Activated CD4-positive, alpha-beta T cell treated with anti-CD3 and anti-CD28 coated beads, Interleukin-2, amount 10 ng/mL, durations not matched to agents 7 days and 5 days (primary cell): ENCODE data around the gene ADCY4. TPM values are rescaled to one million over a fixed set of nuclear protein-coding genes. Genes with fewer than 3 reads are reported as not detected.

Experiments
- CTCF ChIA-PET: fragments of 350-600 bp; sonication (Branson Sonifier 250); formaldehyde crosslinking; loops from one replicate; lab custom pipeline; 2021; ENCODE audit warnings: antibody characterized with exemption; lab: Charles Lee
- POLR2A ChIA-PET: fragments of 350-600 bp; sonication (Branson Sonifier 250); formaldehyde crosslinking; loops from one replicate; lab custom pipeline; 2021; ENCODE audit warnings: antibody characterized with exemption; lab: Charles Lee
- DNase-seq: peaks from one replicate; pipeline ENCODE4 v3.0.0-alpha.2; 2020
- H3K27ac Mint-ChIP-seq: one replicate; pipeline ENCODE4 v1.8.0; 2021; ENCODE audit warnings: mild to moderate bottlenecking, moderate library complexity, mixed read lengths
- H3K27me3 Mint-ChIP-seq: one replicate; pipeline ENCODE4 v1.8.0; 2021; ENCODE audit warnings: mixed read lengths
- H3K36me3 Mint-ChIP-seq: one replicate; pipeline ENCODE4 v1.8.0; 2021; ENCODE audit warnings: low read depth, mixed read lengths
- H3K4me1 Mint-ChIP-seq: one replicate; pipeline ENCODE4 v1.8.0; 2021; ENCODE audit warnings: mixed read lengths
- H3K4me3 Mint-ChIP-seq: one replicate; pipeline ENCODE4 v1.8.0; 2021; ENCODE audit warnings: mild to moderate bottlenecking, moderate library complexity, mixed read lengths
- H3K9me3 Mint-ChIP-seq: one replicate; pipeline ENCODE4 v1.8.0; 2021; ENCODE audit warnings: mixed read lengths
- total RNA-seq, 2 experiments: library from RNA; stranded (reverse); gene quantifications; one replicate each; pipeline ENCODE4 v1.2.3, GENCODE V29; 2021

Gene ADCY4
- total RNA-seq, 2 experiments from 2014 or later, result 4.1 to 5.3 TPM

GRCh38 chr14:24321212-24321975 lies 13.5 kb downstream of the ADCY4 start:
- POLR2A ChIA-PET, result no interaction called here
- no peak for DNase-seq
- H3K27ac Mint-ChIP-seq, result no peak overlapping the region
- H3K4me1 Mint-ChIP-seq, result peaks cover 10% of the 10 kb centered on the region
- H3K36me3 Mint-ChIP-seq, result peaks cover 1% of the 10 kb centered on the region
- no peaks in the 10 kb centered on the region for H3K9me3 Mint-ChIP-seq
- H3K27me3 Mint-ChIP-seq, result peaks cover 14% of the 10 kb centered on the region
- H3K4me3 Mint-ChIP-seq, result no peak overlapping the region
- CTCF ChIA-PET, result interaction anchor here (0.6 to 13.5 kb wide), 6 partner anchors 8 to 110 kb away, joined by 3 to 136 read pairs (median 4); partner anchors contain the start of genes CIDEB, LTB4R and LTB4R2

GRCh38 chr14:24317141-24317928 lies 17.5 kb downstream of the ADCY4 start:
- peaks cover 23% of the 10 kb centered on the region for H3K36me3 Mint-ChIP-seq
- H3K4me3 Mint-ChIP-seq, result no peak overlapping the region
- no peak for DNase-seq
- no peak overlapping the region for H3K27ac Mint-ChIP-seq
- ChIA-PET CTCF (interaction anchor here (0.6 to 3.5 kb wide), 14 partner anchors 8 to 117 kb away, joined by 3 to 16 read pairs (median 4); partner anchors contain the start of genes CIDEB, LTB4R2, MDP1 and RIPK3), POLR2A (no interaction called here)
- H3K9me3 Mint-ChIP-seq, result no peaks in the 10 kb centered on the region
- H3K27me3 Mint-ChIP-seq, result peaks cover 8% of the 10 kb centered on the region
- peaks cover 43% of the 10 kb centered on the region for H3K4me1 Mint-ChIP-seq

GRCh38 chr14:24316597-24316950 lies 18.3 kb downstream of the ADCY4 start:
- no peak for DNase-seq
- Mint-ChIP-seq H3K4me1 (peaks cover 51% of the 10 kb centered on the region), H3K27me3 (peaks cover 8% of the 10 kb centered on the region), H3K27ac (no peak overlapping the region), H3K9me3 (no peaks in the 10 kb centered on the region), H3K36me3 (peaks cover 27% of the 10 kb centered on the region), H3K4me3 (no peak overlapping the region)
- CTCF ChIA-PET, result interaction anchor here (0.6 to 1.3 kb wide), 4 partner anchors 9 to 118 kb away, joined by 3 to 9 read pairs (median 4); partner anchors contain the start of gene CIDEB
- POLR2A ChIA-PET, result no interaction called here

- CTCF ChIA-PET, result interaction anchor here (0.7 to 1.3 kb wide), 4 partner anchors 8 to 26 kb away, joined by 3 to 9 read pairs (median 4); partner anchors contain the start of gene CIDEB
- POLR2A ChIA-PET, result no interaction called here
- DNase-seq, result no peak
- Mint-ChIP-seq H3K4me1 (peaks cover 55% of the 10 kb centered on the region), H3K4me3 (no peak overlapping the region), H3K9me3 (no peaks in the 10 kb centered on the region), H3K27ac (no peak overlapping the region), H3K27me3 (peaks cover 8% of the 10 kb centered on the region), H3K36me3 (peaks cover 27% of the 10 kb centered on the region)
These were observed 18.9 kb downstream of the ADCY4 start for GRCh38 chr14:24315807-24316596.

- Mint-ChIP-seq H3K36me3 (peaks cover 28% of the 10 kb centered on the region), H3K27ac (peak overlapping the region; percentile 66), H3K9me3 (no peaks in the 10 kb centered on the region), H3K27me3 (peaks cover 7% of the 10 kb centered on the region), H3K4me1 (peaks cover 58% of the 10 kb centered on the region), H3K4me3 (no peak overlapping the region)
- ChIA-PET POLR2A (no interaction called here), CTCF (interaction anchor here (0.7 to 1.1 kb wide), 2 partner anchors 22 to 25 kb away, joined by 3 read pairs; no protein-coding TSS in a partner anchor)
- no peak for DNase-seq
These were observed 19.5 kb downstream of the ADCY4 start for GRCh38 chr14:24315243-24315806.

GRCh38 chr14:24314377-24315193 lies 20.3 kb downstream of the ADCY4 start:
- H3K27me3 Mint-ChIP-seq, result peaks cover 2% of the 10 kb centered on the region
- no peak for DNase-seq
- peak overlapping the region; percentile 87 for H3K27ac Mint-ChIP-seq
- H3K4me3 Mint-ChIP-seq, result peak overlapping the region; percentile 77
- peaks cover 65% of the 10 kb centered on the region for H3K4me1 Mint-ChIP-seq
- H3K9me3 Mint-ChIP-seq, result no peaks in the 10 kb centered on the region
- ChIA-PET CTCF (interaction anchor here (1.1 to 9.6 kb wide), 5 partner anchors 13 to 117 kb away, joined by 3 to 136 read pairs (median 6); partner anchors contain the start of genes DHRS1, NOP9 and RIPK3), POLR2A (no interaction called here)
- H3K36me3 Mint-ChIP-seq, result peaks cover 31% of the 10 kb centered on the region

- Mint-ChIP-seq H3K4me1 (peaks cover 72% of the 10 kb centered on the region), H3K4me3 (peak overlapping the region; percentile 77), H3K27ac (peak overlapping the region; percentile 87), H3K36me3 (peaks cover 34% of the 10 kb centered on the region), H3K27me3 (no peaks in the 10 kb centered on the region), H3K9me3 (no peaks in the 10 kb centered on the region)
- POLR2A ChIA-PET, result interaction anchor here (0.7 kb wide), 1 partner anchor 117 kb away, joined by 3 read pairs; no protein-coding TSS in a partner anchor
- CTCF ChIA-PET, result interaction anchor here (1.7 to 9.6 kb wide), 5 partner anchors 14 to 117 kb away, joined by 4 to 136 read pairs (median 93); partner anchors contain the start of genes DHRS1, NOP9, RIPK3 and TINF2
- no peak for DNase-seq
These were observed 21.0 kb downstream of the ADCY4 start for GRCh38 chr14:24313913-24314312.

- POLR2A ChIA-PET, result interaction anchor here (0.7 to 1.4 kb wide), 2 partner anchors 71 to 118 kb away, joined by 3 read pairs; partner anchors contain the start of gene TINF2
- H3K27ac Mint-ChIP-seq, result peak overlapping the region; percentile 87
- peak; percentile 63 for DNase-seq
- H3K4me3 Mint-ChIP-seq, result peak overlapping the region; percentile 77
- H3K27me3 Mint-ChIP-seq, result no peaks in the 10 kb centered on the region
- CTCF ChIA-PET, result interaction anchor here (1.7 to 9.6 kb wide), 7 partner anchors 13 to 119 kb away, joined by 4 to 136 read pairs (median 41); partner anchors contain the start of genes DHRS1, NOP9, RIPK3 and TINF2
- H3K4me1 Mint-ChIP-seq, result peaks cover 82% of the 10 kb centered on the region
- no peaks in the 10 kb centered on the region for H3K9me3 Mint-ChIP-seq
- H3K36me3 Mint-ChIP-seq, result peaks cover 42% of the 10 kb centered on the region
These were observed 21.9 kb downstream of the ADCY4 start for GRCh38 chr14:24312736-24313507.

GRCh38 chr14:24311837-24312615 lies 22.8 kb downstream of the ADCY4 start:
- Mint-ChIP-seq H3K27me3 (no peaks in the 10 kb centered on the region), H3K27ac (peak overlapping the region; percentile 87), H3K4me3 (peak overlapping the region; percentile 77), H3K9me3 (no peaks in the 10 kb centered on the region), H3K4me1 (peaks cover 84% of the 10 kb centered on the region), H3K36me3 (peaks cover 49% of the 10 kb centered on the region)
- CTCF ChIA-PET, result interaction anchor here (0.9 to 9.6 kb wide), 8 partner anchors 12 to 120 kb away, joined by 4 to 136 read pairs (median 24); partner anchors contain the start of genes DHRS1, MDP1, NOP9 and RABGGTA
- POLR2A ChIA-PET, result interaction anchor here (1.4 kb wide), 1 partner anchor 70 kb away, joined by 3 read pairs; the partner anchor contains the start of gene TINF2
- DNase-seq, result peak; percentile 29
